Measurements from ENCODE around the gene ORC5.
A peak's percentile ranks its signal among the peaks of the same experiment; 100 is the strongest.

ORC5 gene

DNA sequence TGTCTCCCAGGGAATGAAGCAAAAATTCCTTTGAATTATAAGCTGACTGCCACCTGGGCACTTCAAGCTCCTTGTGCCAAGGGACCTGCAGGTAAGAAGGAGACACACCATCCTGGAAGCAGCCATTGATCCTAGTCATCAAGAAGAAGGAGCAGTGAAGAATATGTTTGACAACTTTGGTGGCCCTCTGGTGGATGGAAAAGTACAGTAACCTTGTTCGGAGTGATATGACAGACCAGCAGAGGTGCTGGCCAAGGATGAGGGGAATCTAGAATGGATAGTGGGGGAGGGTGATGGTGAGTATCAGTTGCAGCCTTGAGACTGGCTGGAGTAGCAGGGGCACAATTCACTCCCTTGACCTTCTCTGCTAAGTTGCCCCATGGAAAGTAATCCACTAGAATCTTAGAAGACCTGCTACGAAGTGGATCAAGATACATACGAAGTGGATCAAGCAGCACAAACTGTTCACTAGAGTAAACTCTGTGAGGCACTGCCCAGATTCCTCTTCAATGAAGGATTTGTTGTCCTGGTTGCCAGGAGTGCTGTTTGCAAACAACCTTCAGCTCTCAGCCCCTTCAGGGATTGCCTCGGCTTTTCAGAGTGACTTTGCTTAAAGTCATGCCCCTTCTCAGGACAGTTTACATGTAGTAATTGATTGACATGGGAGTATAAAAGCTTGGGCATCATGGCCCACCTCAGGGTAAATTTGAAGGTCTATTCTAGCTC, 44.8 kb upstream of the ORC5 start:
- no peaks in the 10 kb centered on the region for H3K36me3 ChIP-seq (replicated peaks; ENCODE audit: low read depth, low read length)
- H4K20me1 ChIP-seq (ENCODE audit: insufficient read depth, low read length), result no peaks in the 10 kb centered on the region
- H3K27ac ChIP-seq (ENCODE audit: low read length), result no peak overlapping the region
- peaks cover 16% of the 10 kb centered on the region for H3K4me1 ChIP-seq (ENCODE audit: low read length)
- no peak overlapping the region for H3K4me3 ChIP-seq (ENCODE audit: low read length)
- no peaks in the 10 kb centered on the region for H3K27me3 ChIP-seq (ENCODE audit: low read depth, low read length)
- no peak overlapping the region for H3K9ac ChIP-seq (ENCODE audit: low read length)
- no peaks in the 10 kb centered on the region for H3K79me2 ChIP-seq (ENCODE audit: low read length)
- TF ChIP-seq, protein P1, sequence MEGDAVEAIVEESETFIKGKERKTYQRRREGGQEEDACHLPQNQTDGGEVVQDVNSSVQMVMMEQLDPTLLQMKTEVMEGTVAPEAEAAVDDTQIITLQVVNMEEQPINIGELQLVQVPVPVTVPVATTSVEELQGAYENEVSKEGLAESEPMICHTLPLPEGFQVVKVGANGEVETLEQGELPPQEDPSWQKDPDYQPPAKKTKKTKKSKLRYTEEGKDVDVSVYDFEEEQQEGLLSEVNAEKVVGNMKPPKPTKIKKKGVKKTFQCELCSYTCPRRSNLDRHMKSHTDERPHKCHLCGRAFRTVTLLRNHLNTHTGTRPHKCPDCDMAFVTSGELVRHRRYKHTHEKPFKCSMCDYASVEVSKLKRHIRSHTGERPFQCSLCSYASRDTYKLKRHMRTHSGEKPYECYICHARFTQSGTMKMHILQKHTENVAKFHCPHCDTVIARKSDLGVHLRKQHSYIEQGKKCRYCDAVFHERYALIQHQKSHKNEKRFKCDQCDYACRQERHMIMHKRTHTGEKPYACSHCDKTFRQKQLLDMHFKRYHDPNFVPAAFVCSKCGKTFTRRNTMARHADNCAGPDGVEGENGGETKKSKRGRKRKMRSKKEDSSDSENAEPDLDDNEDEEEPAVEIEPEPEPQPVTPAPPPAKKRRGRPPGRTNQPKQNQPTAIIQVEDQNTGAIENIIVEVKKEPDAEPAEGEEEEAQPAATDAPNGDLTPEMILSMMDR (IDR thresholded peaks at IDR 0.05; ENCODE audit: low read depth, low read length), result peak; percentile 41
- TF ChIP-seq EZH2phosphoT487 (IDR thresholded peaks at IDR 0.05; ENCODE audit: low read depth), result no peak
- no peak overlapping the region for H3K4me2 ChIP-seq (ENCODE audit: low read length)
- no peaks in the 10 kb centered on the region; the same call in 1 of the 2 replicates for H3K9me3 ChIP-seq (ENCODE audit: insufficient read depth, low read length)
- H2AFZ ChIP-seq (ENCODE audit: low read depth, low read length), result no peak overlapping the region

DNA sequence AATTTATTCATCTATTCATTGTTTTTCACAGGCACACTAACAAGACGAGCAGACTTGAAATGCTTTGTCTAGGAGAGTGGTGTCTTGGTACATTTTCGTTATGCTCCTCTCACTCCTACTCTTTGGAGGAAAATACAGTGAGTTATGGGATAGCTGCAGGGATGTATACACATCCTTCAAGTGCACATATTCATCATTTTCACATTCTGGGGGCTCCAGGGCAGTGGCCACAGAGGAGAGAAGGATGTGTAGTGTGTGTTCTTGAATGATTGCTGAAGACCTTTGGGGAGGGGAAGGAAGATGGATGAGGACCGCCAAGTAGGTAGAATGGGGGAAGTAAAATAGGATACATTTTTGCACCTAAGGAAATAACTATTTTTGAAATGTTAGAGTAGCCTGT, 34.8 kb upstream of the ORC5 start:
- no peaks in the 10 kb centered on the region for H3K36me3 ChIP-seq (replicated peaks; ENCODE audit: low read depth, low read length)
- H3K9me3 ChIP-seq (ENCODE audit: insufficient read depth, low read length), result no peaks in the 10 kb centered on the region
- H3K27me3 ChIP-seq (ENCODE audit: low read depth, low read length), result peaks cover 13% of the 10 kb centered on the region; the same call in 1 of the 2 replicates
- no peak overlapping the region for H3K27ac ChIP-seq (ENCODE audit: low read length)
- H3K9ac ChIP-seq (ENCODE audit: low read length), result no peak overlapping the region
- no peak overlapping the region for H2AFZ ChIP-seq (ENCODE audit: low read depth, low read length)
- H3K4me3 ChIP-seq (ENCODE audit: low read length), result no peak overlapping the region
- no peak overlapping the region for H3K4me2 ChIP-seq (ENCODE audit: low read length)
- TF ChIP-seq, protein P1 (IDR thresholded peaks at IDR 0.05; ENCODE audit: low read depth, low read length), result no peak
- no peak for TF ChIP-seq EZH2phosphoT487 (IDR thresholded peaks at IDR 0.05; ENCODE audit: low read depth)
- H4K20me1 ChIP-seq (ENCODE audit: insufficient read depth, low read length), result no peaks in the 10 kb centered on the region
- H3K4me1 ChIP-seq (ENCODE audit: low read length), result peaks cover 25% of the 10 kb centered on the region
- no peaks in the 10 kb centered on the region for H3K79me2 ChIP-seq (ENCODE audit: low read length)

DNA sequence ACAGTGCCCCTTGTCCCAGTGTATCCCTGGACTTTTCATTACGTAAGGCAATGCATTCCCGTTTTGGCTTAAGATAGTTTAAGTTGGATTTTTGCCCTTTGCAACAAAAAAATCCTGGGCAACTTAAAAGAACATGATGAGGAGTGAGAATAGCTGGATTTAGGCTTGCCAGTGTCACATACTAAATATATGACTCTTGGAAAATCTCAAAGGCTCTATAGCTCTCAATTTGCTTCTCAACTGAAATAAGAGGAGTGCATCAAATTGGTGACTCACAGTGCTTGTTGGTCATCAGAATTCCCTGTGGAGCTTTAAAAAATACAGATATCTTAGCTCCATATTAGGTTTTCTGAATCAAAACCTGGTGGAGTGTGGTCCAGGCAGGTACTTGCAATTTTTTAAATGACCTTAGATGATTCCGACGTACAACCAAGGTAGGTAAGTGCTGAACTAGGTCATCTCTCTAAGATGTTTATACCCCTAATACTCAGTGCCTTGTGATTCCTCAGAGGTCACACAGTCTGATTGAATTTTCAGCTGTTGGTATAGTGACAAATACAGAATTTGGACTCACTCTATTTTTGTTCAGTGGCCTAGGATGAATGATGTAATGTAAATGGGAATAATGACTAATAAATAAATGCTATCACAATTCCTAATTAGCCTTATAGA, 33.9 kb upstream of the ORC5 start:
- H3K4me3 ChIP-seq (ENCODE audit: low read length), result no peak overlapping the region
- H3K27ac ChIP-seq (ENCODE audit: low read length), result no peak overlapping the region
- no peaks in the 10 kb centered on the region for H4K20me1 ChIP-seq (ENCODE audit: insufficient read depth, low read length)
- H3K27me3 ChIP-seq (ENCODE audit: low read depth, low read length), result peaks cover 13% of the 10 kb centered on the region; the same call in 1 of the 2 replicates
- H3K79me2 ChIP-seq (ENCODE audit: low read length), result no peaks in the 10 kb centered on the region
- no peak for TF ChIP-seq EZH2phosphoT487 (IDR thresholded peaks at IDR 0.05; ENCODE audit: low read depth)
- TF ChIP-seq, protein P1 (IDR thresholded peaks at IDR 0.05; ENCODE audit: low read depth, low read length), result no peak
- H3K9me3 ChIP-seq (ENCODE audit: insufficient read depth, low read length), result no peaks in the 10 kb centered on the region
- no peak overlapping the region for H3K9ac ChIP-seq (ENCODE audit: low read length)
- H3K4me2 ChIP-seq (ENCODE audit: low read length), result no peak overlapping the region
- no peak overlapping the region for H2AFZ ChIP-seq (ENCODE audit: low read depth, low read length)
- H3K36me3 ChIP-seq (replicated peaks; ENCODE audit: low read depth, low read length), result no peaks in the 10 kb centered on the region
- peaks cover 33% of the 10 kb centered on the region for H3K4me1 ChIP-seq (ENCODE audit: low read length)

DNA sequence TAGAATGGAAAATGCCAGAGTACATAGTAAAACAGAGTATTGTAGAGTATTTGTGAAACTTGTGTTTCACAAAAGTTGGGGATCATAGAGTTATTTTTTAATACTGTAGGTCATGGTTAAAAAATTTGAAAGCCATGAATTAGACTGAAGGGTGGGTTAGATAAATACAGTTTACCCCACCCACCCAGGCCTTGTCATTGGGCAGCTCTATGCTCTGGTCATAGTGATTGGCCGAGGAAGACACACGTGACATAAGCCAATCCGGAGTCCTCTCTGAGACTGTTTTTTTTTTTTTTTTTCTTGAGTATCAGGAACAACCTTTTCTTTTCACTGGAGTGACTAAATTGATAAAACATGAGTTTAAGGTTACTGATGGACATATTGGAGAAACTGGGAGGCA, 33.3 kb upstream of the ORC5 start:
- Histone ChIP-seq H3K9me3 (ENCODE audit: insufficient read depth, low read length) (no peaks in the 10 kb centered on the region), H2AFZ (ENCODE audit: low read depth, low read length) (no peak overlapping the region), H3K4me2 (ENCODE audit: low read length) (no peak overlapping the region), H3K4me3 (ENCODE audit: low read length) (no peak overlapping the region), H3K36me3 (replicated peaks; ENCODE audit: low read depth, low read length) (no peaks in the 10 kb centered on the region), H3K79me2 (ENCODE audit: low read length) (no peaks in the 10 kb centered on the region), H3K27ac (ENCODE audit: low read length) (no peak overlapping the region), H3K4me1 (ENCODE audit: low read length) (peaks cover 34% of the 10 kb centered on the region), H3K9ac (ENCODE audit: low read length) (no peak overlapping the region), H4K20me1 (ENCODE audit: insufficient read depth, low read length) (no peaks in the 10 kb centered on the region), H3K27me3 (ENCODE audit: low read depth, low read length) (peaks cover 13% of the 10 kb centered on the region; the same call in 1 of the 2 replicates)
- TF ChIP-seq, protein P1 (IDR thresholded peaks at IDR 0.05; ENCODE audit: low read depth, low read length), result no peak

All from OCI-LY3 (cell line).